Frontal cortex (tissue), 4 donors: Measurements from ENCODE around the gene NGFR. TPM values are rescaled to one million over a fixed set of nuclear protein-coding genes. Genes with fewer than 3 reads are reported as not detected.
A peak's percentile ranks its signal among the peaks of the same experiment; 100 is the strongest.

Source experiments
- DNase-seq, 2 donors: peaks; one replicate each; pipeline ENCODE4 v3.0.0; 2012; ENCODE audit warnings: low spot score in 2 of 2
- FAIRE-seq: peaks from 2 replicates; lab custom pipeline; 2012; peaks lifted over from hg19 to GRCh38; lab: Jason Lieb, UNC
- small RNA-seq: library from RNA; depleted of rRNA; stranded (forward); fragments of <200 nt; gene quantifications from one replicate; pipeline ENCODE3, GENCODE V24; 2014
- total RNA-seq: library from RNA; depleted of rRNA; stranded (reverse); fragments of >200 nt; gene quantifications from one replicate; pipeline ENCODE4 v1.2.3, GENCODE V29; 2014
- donor health status: control.
- donor health status: control.
- donor health status: control.

NGFR gene
- total RNA-seq, 1 donor from 2014 or later, result 3.3 TPM

- FAIRE-seq (no peak), DNase-seq (peak in 1 of 2 donors; percentile 6)
These were observed 60.6 kb downstream of the NGFR start for GRCh38 chr17:49555495-49556222.

GRCh38 chr17:49556223-49556943 lies 61.3 kb downstream of the NGFR start:
- FAIRE-seq (no peak), DNase-seq (peak; percentile 63 to 89)

GRCh38 chr17:49557312-49558024 lies 62.4 kb downstream of the NGFR start:
- DNase-seq (peak in 1 of 2 donors; percentile 45), FAIRE-seq (no peak)

Small RNA genes lying within 50 kb of the gene (small RNA-seq; reads per million reads assigned to genes)
- not detected for gene MIR6165

Other genes with a start within 250 kb of the NGFR start
- gene ZNF652, start 133.0 kb upstream of the NGFR start, total RNA-seq, result 28.5 TPM
- gene PHB1, start 80.4 kb upstream of the NGFR start, total RNA-seq, result 47.7 TPM
- 7.7 TPM for gene NXPH3, start 80.6 kb downstream of the NGFR start, total RNA-seq
- gene SPOP, start 182.8 kb downstream of the NGFR start, total RNA-seq, result 142 TPM
- gene SLC35B1, start 212.7 kb downstream of the NGFR start, total RNA-seq, result 56.7 TPM